Activated gamma-delta T cell (primary cell): ENCODE results near the gene MAGEA1.
"Not testable (repeated sequence)": the region's sequence is repeated elsewhere in the genome, so short reads cannot be mapped to it uniquely, and the experiment has no call there.

Experiments used
- DNase-seq: peaks from one replicate; lab custom pipeline; 2025; lab: John Stamatoyannopoulos, UW
- total RNA-seq, 2 donors: gene quantifications; one replicate each; lab custom pipeline; 2026; lab: John Stamatoyannopoulos, UW

Gene MAGEA1
- 0 reads per million in 2 donors for total RNA-seq

- DNase-seq, result no peak
Observed at GRCh38 chrX:153179131-153179530, at the start of gene MAGEA1. Gene MAGEA1, plus strand, starts transcription at chrX:153179284. Its CDS starts 3,106 bp downstream, at chrX:153182390.

GRCh38 chrX:153132924-153133323 lies 46.2 kb upstream of the MAGEA1 start:
- DNase-seq, result not testable (repeated sequence)

- not testable (repeated sequence) for DNase-seq
Observed at GRCh38 chrX:153139074-153139473, 40.0 kb upstream of the MAGEA1 start.

GRCh38 chrX:153146288-153146687 lies 32.8 kb upstream of the MAGEA1 start:
- DNase-seq, result not testable (repeated sequence)

- no peak for DNase-seq
Observed at GRCh38 chrX:153153516-153153915, 25.6 kb upstream of the MAGEA1 start.

GRCh38 chrX:153157450-153157849 lies 21.6 kb upstream of the MAGEA1 start:
- no peak for DNase-seq

- no peak for DNase-seq
Observed at GRCh38 chrX:153158319-153158718, 20.8 kb upstream of the MAGEA1 start.

GRCh38 chrX:153161952-153162351 lies 17.1 kb upstream of the MAGEA1 start:
- DNase-seq, result no peak

- no peak for DNase-seq
Observed at GRCh38 chrX:153164733-153165132, 14.4 kb upstream of the MAGEA1 start.

GRCh38 chrX:153168423-153168822 lies 10.7 kb upstream of the MAGEA1 start:
- not testable (repeated sequence) for DNase-seq

GRCh38 chrX:153181822-153182221 lies 2.7 kb downstream of the MAGEA1 start:
- no peak for DNase-seq

GRCh38 chrX:153184787-153185186 lies 5.7 kb downstream of the MAGEA1 start:
- DNase-seq, result no peak

- DNase-seq, result no peak
Observed at GRCh38 chrX:153190381-153190780, 11.3 kb downstream of the MAGEA1 start.

- DNase-seq, result no peak
Observed at GRCh38 chrX:153200462-153200861, 21.4 kb downstream of the MAGEA1 start.

- DNase-seq, result no peak
Observed at GRCh38 chrX:153206425-153207046, 27.5 kb downstream of the MAGEA1 start.

- no peak for DNase-seq
Observed at GRCh38 chrX:153209347-153209746, 30.3 kb downstream of the MAGEA1 start.

- DNase-seq, result no peak
Observed at GRCh38 chrX:153214934-153215333, 35.9 kb downstream of the MAGEA1 start.

- DNase-seq, result no peak
Observed at GRCh38 chrX:153216926-153217325, 37.8 kb downstream of the MAGEA1 start.

- no peak for DNase-seq
Observed at GRCh38 chrX:153225438-153226098, 46.5 kb downstream of the MAGEA1 start.

- DNase-seq, result no peak
Observed at GRCh38 chrX:153226344-153227185, 47.5 kb downstream of the MAGEA1 start.
